Thyroid gland (tissue), 4 donors: ENCODE data around the gene KIRREL3. TPM values are rescaled to one million over a fixed set of nuclear protein-coding genes. Genes with fewer than 3 reads are reported as not detected.

ENCODE experiments used
- DNase-seq, 2 donors: peaks; one replicate each; pipeline ENCODE4 v3.0.0-alpha.2; 2019
- H3K27ac ChIP-seq, 3 donors: fragments of 200-600 bp; sonication (generic); 1 replicate in 2 of 3; 2 replicates in 1 of 3; pipeline ENCODE4 v1.5.1; 2016 to 2019; ENCODE audit warnings: mild to moderate bottlenecking in 1 of 3, moderate library complexity in 1 of 3
- H3K27me3 ChIP-seq: fragments of 200-600 bp; sonication (generic); one replicate; pipeline ENCODE4 v1.5.1; 2019
- H3K36me3 ChIP-seq, 2 donors: fragments of 200-600 bp; sonication (generic); one replicate each; pipeline ENCODE4 v1.5.1; 2016 to 2019
- H3K4me1 ChIP-seq, 2 donors: fragments of 200-600 bp; sonication (generic); one replicate each; pipeline ENCODE4 v1.5.1; 2017 to 2019
- H3K4me3 ChIP-seq, 3 donors: fragments of 200-600 bp; sonication (generic); replicated peaks in 1 of 3; 1 replicate in 2 of 3; 2 replicates in 1 of 3; pipeline ENCODE4 v1.5.1; 2016; ENCODE audit warnings: mild to moderate bottlenecking in 1 of 3
- H3K9me3 ChIP-seq: fragments of 200-600 bp; sonication (generic); one replicate; pipeline ENCODE4 v1.5.1; 2017
- POLR2A ChIP-seq, 2 donors: fragments of 450-650 bp; IDR thresholded peaks; one replicate each; pipeline ENCODE4 v1.6.1; 2017; ENCODE audit warnings: antibody characterized with exemption in 2 of 2, mild to moderate bottlenecking in 2 of 2, moderate library complexity in 1 of 2
- WGBS, 2 donors: methylation state at CpG; one replicate each; pipeline ENCODE4 v1.1.5; 2017; 5-methylcytosine and 5-hydroxymethylcytosine counted together
- intact Hi-C: fragments of 100-400 bp; cut with DNase I; formaldehyde crosslinking; loops from one replicate; pipeline ENCODE4 v1.15.1; 2023
- total RNA-seq, 4 donors: library from RNA; depleted of rRNA; stranded (reverse); fragments of >200 nt; gene quantifications; one replicate each; pipeline ENCODE4 v1.2.3, GENCODE V29; 2016
- TF ChIP-seq, protein P1 (sequence below), 6 experiments: fragments of 200-600 bp in 3 of 6; fragments of 450-650 bp in 3 of 6; sonication (generic) in 3 of 6; IDR thresholded peaks; one replicate each; pipeline ENCODE4 v1.5.1; 2016 to 2019; ENCODE audit warnings: antibody characterized with exemption in 6 of 6, mild to moderate bottlenecking in 2 of 6, inconsistent platforms in 1 of 6, moderate library complexity in 1 of 6

KIRREL3 gene
- total RNA-seq, 4 donors from 2014 or later: 0.78 TPM; not detected in 3

DNA sequence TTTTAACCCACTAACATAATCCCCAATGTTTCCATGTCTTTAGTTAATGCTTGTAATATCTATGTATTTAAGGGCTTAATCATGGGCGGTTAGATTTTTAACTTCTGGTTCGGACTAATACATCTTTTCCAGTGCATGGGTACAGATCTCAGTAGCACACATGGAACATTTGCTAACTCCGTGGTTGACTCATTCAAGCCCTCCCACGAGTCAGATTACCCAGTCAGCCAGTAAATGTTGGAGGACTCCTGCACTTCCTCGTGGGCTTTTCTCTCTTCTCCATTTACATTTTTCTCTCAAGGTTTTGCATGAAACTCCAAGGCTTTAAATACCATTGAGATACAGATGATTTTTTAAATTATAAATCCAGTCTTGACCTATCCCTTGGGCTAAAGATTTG, 331.2 kb downstream of the KIRREL3 start:
- no peaks in the 10 kb centered on the region for H3K36me3 ChIP-seq
- H3K27ac ChIP-seq: no peak overlapping the region
- intact Hi-C loops: no loop called here
- no peaks in the 10 kb centered on the region for H3K4me1 ChIP-seq
- no peak for DNase-seq
- H3K27me3 ChIP-seq: no peaks in the 10 kb centered on the region
- WGBS, 2 donors: 64% methylated on average over 5 of the region's 5 CpGs
- TF ChIP-seq POLR2A (IDR thresholded peaks at IDR 0.05): no peak
- TF ChIP-seq, protein P1, sequence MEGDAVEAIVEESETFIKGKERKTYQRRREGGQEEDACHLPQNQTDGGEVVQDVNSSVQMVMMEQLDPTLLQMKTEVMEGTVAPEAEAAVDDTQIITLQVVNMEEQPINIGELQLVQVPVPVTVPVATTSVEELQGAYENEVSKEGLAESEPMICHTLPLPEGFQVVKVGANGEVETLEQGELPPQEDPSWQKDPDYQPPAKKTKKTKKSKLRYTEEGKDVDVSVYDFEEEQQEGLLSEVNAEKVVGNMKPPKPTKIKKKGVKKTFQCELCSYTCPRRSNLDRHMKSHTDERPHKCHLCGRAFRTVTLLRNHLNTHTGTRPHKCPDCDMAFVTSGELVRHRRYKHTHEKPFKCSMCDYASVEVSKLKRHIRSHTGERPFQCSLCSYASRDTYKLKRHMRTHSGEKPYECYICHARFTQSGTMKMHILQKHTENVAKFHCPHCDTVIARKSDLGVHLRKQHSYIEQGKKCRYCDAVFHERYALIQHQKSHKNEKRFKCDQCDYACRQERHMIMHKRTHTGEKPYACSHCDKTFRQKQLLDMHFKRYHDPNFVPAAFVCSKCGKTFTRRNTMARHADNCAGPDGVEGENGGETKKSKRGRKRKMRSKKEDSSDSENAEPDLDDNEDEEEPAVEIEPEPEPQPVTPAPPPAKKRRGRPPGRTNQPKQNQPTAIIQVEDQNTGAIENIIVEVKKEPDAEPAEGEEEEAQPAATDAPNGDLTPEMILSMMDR (IDR thresholded peaks at IDR 0.05): no peak
- H3K4me3 ChIP-seq: no peak overlapping the region
- H3K9me3 ChIP-seq: no peaks in the 10 kb centered on the region

DNA sequence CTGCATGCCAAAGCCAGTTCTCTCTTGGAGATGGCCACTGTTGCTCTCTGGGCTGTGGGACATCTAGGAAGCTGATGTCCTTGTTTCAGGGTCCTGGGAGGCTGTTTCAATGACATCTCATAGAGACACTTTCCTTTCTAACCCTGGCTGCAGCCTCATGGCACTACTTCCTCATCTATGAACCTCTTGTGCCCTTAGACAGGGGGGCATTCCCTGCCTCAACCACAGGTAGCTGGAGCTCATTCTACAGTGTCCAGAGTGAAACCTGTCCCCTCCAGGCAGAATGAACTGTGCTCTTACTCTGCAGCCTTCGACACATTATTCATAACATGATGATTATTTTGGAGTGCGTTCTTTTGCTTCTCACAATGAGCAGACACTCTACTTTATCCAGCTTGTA, 335.9 kb downstream of the KIRREL3 start:
- WGBS, 2 donors: 89 to 95% methylated on average over 2 of the region's 2 CpGs
- Histone ChIP-seq H3K27me3 (no peaks in the 10 kb centered on the region), H3K27ac (no peak overlapping the region), H3K9me3 (no peaks in the 10 kb centered on the region), H3K4me3 (no peak overlapping the region), H3K4me1 (no peaks in the 10 kb centered on the region), H3K36me3 (no peaks in the 10 kb centered on the region)
- DNase-seq: no peak
- TF ChIP-seq, protein P1 (IDR thresholded peaks at IDR 0.05): no peak
- no peak for TF ChIP-seq POLR2A (IDR thresholded peaks at IDR 0.05)
- intact Hi-C loops: no loop called here

DNA sequence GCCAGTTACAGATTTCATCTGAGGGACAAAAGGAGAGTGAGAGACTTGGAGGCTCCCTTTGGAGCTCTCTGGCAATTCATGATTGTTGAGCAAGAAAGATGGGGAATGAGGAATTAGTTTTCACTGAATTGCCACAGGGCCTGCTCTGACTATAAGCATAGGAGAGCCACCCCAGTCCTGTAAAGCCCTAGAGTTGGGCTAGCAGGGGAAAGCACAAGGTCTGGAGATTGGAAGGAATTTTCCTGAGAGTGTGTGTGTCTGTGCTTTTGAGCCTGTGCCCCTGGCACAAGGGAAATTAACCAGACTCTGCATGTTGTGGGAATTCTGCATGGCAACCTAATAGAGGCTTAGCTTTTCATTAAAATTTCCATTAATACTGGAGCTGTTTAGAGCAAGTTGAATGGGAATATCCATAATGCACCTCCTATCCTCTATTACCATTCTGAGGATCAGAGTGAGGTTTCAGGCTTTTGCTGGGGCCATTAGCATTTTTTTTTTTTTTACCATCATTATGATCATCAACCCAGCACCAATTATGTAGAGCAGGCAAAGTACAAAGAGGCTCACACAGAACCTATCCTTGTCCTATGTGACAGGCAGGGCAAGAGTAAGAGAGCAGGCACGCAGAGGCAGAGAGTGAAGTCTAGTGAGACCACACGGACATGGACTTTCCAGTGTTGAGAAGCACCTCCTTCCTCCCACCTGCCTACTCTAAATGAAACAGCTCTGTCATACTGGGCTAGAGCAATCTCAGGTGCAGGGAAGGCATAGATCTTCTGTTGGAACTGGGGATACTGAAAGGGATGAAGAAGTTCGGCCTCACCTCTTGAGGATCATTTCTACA, 336.6 kb downstream of the KIRREL3 start:
- TF ChIP-seq, protein P1 (IDR thresholded peaks at IDR 0.05): no peak
- intact Hi-C loops: no loop called here
- Histone ChIP-seq H3K9me3 (no peaks in the 10 kb centered on the region), H3K27ac (no peak overlapping the region), H3K36me3 (no peaks in the 10 kb centered on the region), H3K4me3 (no peak overlapping the region), H3K27me3 (no peaks in the 10 kb centered on the region), H3K4me1 (no peaks in the 10 kb centered on the region)
- no peak for DNase-seq
- 74 to 83% methylated on average over 3 of the region's 3 CpGs for WGBS, 2 donors

DNA sequence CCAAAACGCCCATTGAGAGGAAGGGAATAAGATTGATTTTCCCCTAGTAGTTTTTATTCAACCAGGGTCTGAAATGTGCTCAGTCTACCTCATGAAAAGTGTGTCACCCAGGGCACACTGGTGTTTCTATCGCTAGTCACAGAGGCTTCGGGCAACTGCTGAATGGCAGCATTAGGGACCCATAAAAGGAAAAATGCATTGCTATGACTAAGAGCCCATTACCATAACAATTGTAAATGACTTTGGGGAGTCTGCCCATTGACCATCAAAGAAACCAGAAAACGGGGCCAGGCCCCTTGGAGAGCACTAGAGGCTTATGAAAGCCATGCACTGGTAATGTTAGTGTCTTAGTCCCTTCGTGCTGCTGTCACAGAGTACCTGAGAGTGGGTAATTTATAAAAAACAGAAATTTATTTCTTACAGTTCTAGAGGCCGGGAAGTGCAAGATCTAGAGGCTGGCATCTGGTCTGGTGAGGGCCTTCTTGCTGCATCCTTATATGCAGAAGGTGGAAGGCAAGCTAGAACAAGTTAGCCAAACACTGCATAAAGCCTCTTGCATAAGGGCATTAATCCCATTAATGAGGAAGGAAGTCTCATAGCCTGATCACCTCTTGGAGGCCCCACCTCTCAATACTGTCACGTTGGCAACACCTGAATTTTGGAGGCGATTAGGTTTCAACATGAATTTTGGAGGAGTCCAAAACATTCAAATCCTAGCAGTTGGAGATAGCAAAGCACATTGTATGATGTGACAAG, 338.4 kb downstream of the KIRREL3 start:
- Histone ChIP-seq H3K9me3 (no peaks in the 10 kb centered on the region), H3K4me1 (no peaks in the 10 kb centered on the region), H3K4me3 (no peak overlapping the region), H3K27me3 (no peaks in the 10 kb centered on the region), H3K36me3 (no peaks in the 10 kb centered on the region), H3K27ac (no peak overlapping the region)
- intact Hi-C loops: no loop called here
- no peak for TF ChIP-seq POLR2A (IDR thresholded peaks at IDR 0.05)
- TF ChIP-seq, protein P1 (IDR thresholded peaks at IDR 0.05): no peak
- WGBS, 2 donors: 75 to 76% methylated on average over 8 of the region's 8 CpGs
- no peak for DNase-seq
